ENCODE results near the gene FZD7.

DNA sequence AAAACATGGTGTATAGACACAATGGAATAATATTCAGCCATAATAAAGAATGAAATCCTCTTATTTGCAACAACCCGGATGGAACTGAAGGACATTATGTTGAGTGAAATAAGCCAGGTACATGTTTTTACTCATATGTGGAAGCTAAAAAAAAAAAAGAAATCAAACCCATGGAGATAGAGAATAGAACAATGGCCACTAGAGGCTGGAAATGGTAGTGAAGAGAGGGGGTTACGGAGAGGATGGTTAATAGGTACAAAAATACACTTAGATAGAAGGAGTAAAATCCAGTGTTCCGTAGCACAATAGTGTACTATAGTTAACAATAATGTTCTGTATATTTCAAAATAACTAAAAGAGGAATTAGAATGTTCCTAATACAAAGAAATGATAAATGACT is 26.6 kb downstream of the FZD7 start:
- TF ChIP-seq EP300 (IDR thresholded peaks at IDR 0.05; ENCODE audit: borderline replicate concordance in 1 of 2, low read depth in 2 of 2, low read length in 2 of 2) = no peak
- TF ChIP-seq RAD21 (IDR thresholded peaks at IDR 0.05 in 1 of 2, conservative IDR thresholded peaks at IDR 0.05 in 1 of 2; ENCODE audit: low read depth in 2 of 2, low read length in 2 of 2) = peak; percentile 14 to 25; a peak in 3 of 4 replicates
- no peak for TF ChIP-seq HDAC6 (IDR thresholded peaks at IDR 0.05; ENCODE audit: low read depth, low read length)
- peak in 1 of 3 experiments; percentile 57; a peak in 2 of 4 replicates for TF ChIP-seq CTCF (IDR thresholded peaks at IDR 0.05; ENCODE audit: control extremely low read depth in 1 of 3, insufficient read depth in 1 of 3, low read depth in 1 of 3, low read length in 3 of 3)
- TF ChIP-seq KDM1A (IDR thresholded peaks at IDR 0.05; ENCODE audit: borderline replicate concordance, low read length) = no peak

Data from H1 (cell line).